Inferior parietal cortex (tissue), 1 donor: ENCODE results near the gene LIPN.

Source experiments
- DNase-seq: peaks from one replicate; pipeline ENCODE4 v3.0.0-alpha.2; 2016; ENCODE audit errors: extremely low spot score

The LIPN gene

GRCh38 chr10:88827671-88828070, 67.9 kb downstream of the LIPN start:
- DNase-seq: no peak

GRCh38 chr10:88828310-88828709, 68.5 kb downstream of the LIPN start:
- no peak for DNase-seq
